ENCODE data around the gene IFT81.

IFT81 gene

GRCh38 chr12:110217996-110218674 is 94.0 kb downstream of the IFT81 start:
- Histone ChIP-seq H2BK120ac (ENCODE audit: low read depth, low read length) (no peak overlapping the region), H2BK12ac (ENCODE audit: low read length in 2 of 2) (no peak overlapping the region), H3K9ac (ENCODE audit: low read length) (no peak overlapping the region), H3K14ac (ENCODE audit: low read length in 2 of 2) (no peak overlapping the region), H3K27ac (ENCODE audit: low read length, poor library complexity, severe bottlenecking) (no peak overlapping the region), H3K79me1 (replicated peaks; ENCODE audit: low read length, poor library complexity, severe bottlenecking) (peaks cover 2% of the 10 kb centered on the region), H3K18ac (ENCODE audit: low read depth in 1 of 2, low read length in 2 of 2) (no peak overlapping the region), H3K23ac (ENCODE audit: low read length in 2 of 2) (no peak overlapping the region), H2BK5ac (ENCODE audit: low read depth, low read length, poor library complexity, severe bottlenecking) (no peak overlapping the region), H3K9me3 (ENCODE audit: control insufficient read depth, low read length) (peaks cover 5% of the 10 kb centered on the region), H3K4ac (ENCODE audit: low read depth in 1 of 2, low read length in 2 of 2) (no peak overlapping the region), H4K91ac (ENCODE audit: low read length) (no peak overlapping the region), H2AFZ (ENCODE audit: low read depth, low read length) (no peak overlapping the region), H4K8ac (ENCODE audit: low read length) (no peak overlapping the region), H3K4me3 (ENCODE audit: insufficient read depth in 1 of 2, low read depth in 1 of 2, low read length in 2 of 2) (no peak overlapping the region), H3K36me3 (ENCODE audit: control insufficient read depth in 1 of 2, insufficient read depth in 2 of 2, low read depth in 1 of 2, low read length in 2 of 2) (peaks cover 12 to 15% of the 10 kb centered on the region in 2 experiments), H3K27me3 (ENCODE audit: control insufficient read depth in 1 of 2, insufficient read depth in 1 of 2, low read length in 2 of 2) (no peaks in the 10 kb centered on the region), H3K4me2 (ENCODE audit: low read length, poor library complexity, severe bottlenecking) (no peak overlapping the region), H2AK5ac (ENCODE audit: low read length, severe bottlenecking) (no peak overlapping the region), H2BK15ac (ENCODE audit: low read depth, poor library complexity, severe bottlenecking) (no peak overlapping the region), H3K4me1 (ENCODE audit: control insufficient read depth, insufficient read depth, low read depth, low read length) (no peaks in the 10 kb centered on the region)
- DNase-seq: peak; percentile 36
- 92% methylated on average over 3 of the region's 7 CpGs for WGBS

- peaks cover 2% of the 10 kb centered on the region for H3K79me1 ChIP-seq (replicated peaks; ENCODE audit: low read length, poor library complexity, severe bottlenecking)
- no peak overlapping the region for H3K14ac ChIP-seq (ENCODE audit: low read length in 2 of 2)
- H3K36me3 ChIP-seq (ENCODE audit: control insufficient read depth in 1 of 2, insufficient read depth in 2 of 2, low read depth in 1 of 2, low read length in 2 of 2): peaks cover 9% of the 10 kb centered on the region in 2 experiments
- no peak for DNase-seq
- H2BK5ac ChIP-seq (ENCODE audit: low read depth, low read length, poor library complexity, severe bottlenecking): no peak overlapping the region
- H2BK120ac ChIP-seq (ENCODE audit: low read depth, low read length): no peak overlapping the region
- H3K27ac ChIP-seq (ENCODE audit: low read length, poor library complexity, severe bottlenecking): no peak overlapping the region
- H3K9me3 ChIP-seq (ENCODE audit: control insufficient read depth, low read length): no peaks in the 10 kb centered on the region
- H2BK12ac ChIP-seq (ENCODE audit: low read length in 2 of 2): no peak overlapping the region
- H2AK5ac ChIP-seq (ENCODE audit: low read length, severe bottlenecking): no peak overlapping the region
- H3K4me2 ChIP-seq (ENCODE audit: low read length, poor library complexity, severe bottlenecking): no peak overlapping the region
- no peak overlapping the region for H4K8ac ChIP-seq (ENCODE audit: low read length)
- no peaks in the 10 kb centered on the region for H3K27me3 ChIP-seq (ENCODE audit: control insufficient read depth in 1 of 2, insufficient read depth in 1 of 2, low read length in 2 of 2)
- no peak overlapping the region for H3K23ac ChIP-seq (ENCODE audit: low read length in 2 of 2)
- no peak overlapping the region for H2BK15ac ChIP-seq (ENCODE audit: low read depth, poor library complexity, severe bottlenecking)
- no peak overlapping the region for H3K4me3 ChIP-seq (ENCODE audit: insufficient read depth in 1 of 2, low read depth in 1 of 2, low read length in 2 of 2)
- H3K18ac ChIP-seq (ENCODE audit: low read depth in 1 of 2, low read length in 2 of 2): no peak overlapping the region
- no peak overlapping the region for H2AFZ ChIP-seq (ENCODE audit: low read depth, low read length)
- no peak overlapping the region for H4K91ac ChIP-seq (ENCODE audit: low read length)
- H3K9ac ChIP-seq (ENCODE audit: low read length): peak overlapping the region; percentile 13
- peaks cover 3% of the 10 kb centered on the region for H3K4me1 ChIP-seq (ENCODE audit: control insufficient read depth, insufficient read depth, low read depth, low read length)
- no peak overlapping the region for H3K4ac ChIP-seq (ENCODE audit: low read depth in 1 of 2, low read length in 2 of 2)
These were observed 97.9 kb downstream of the IFT81 start for GRCh38 chr12:110222027-110222426.

GRCh38 chr12:110222433-110222832 is 98.3 kb downstream of the IFT81 start:
- Histone ChIP-seq H3K14ac (ENCODE audit: low read length in 2 of 2) (no peak overlapping the region), H2AK5ac (ENCODE audit: low read length, severe bottlenecking) (no peak overlapping the region), H3K4me1 (ENCODE audit: control insufficient read depth, insufficient read depth, low read depth, low read length) (peaks cover 3% of the 10 kb centered on the region), H2BK120ac (ENCODE audit: low read depth, low read length) (no peak overlapping the region), H3K23ac (ENCODE audit: low read length in 2 of 2) (no peak overlapping the region), H4K8ac (ENCODE audit: low read length) (no peak overlapping the region), H2BK15ac (ENCODE audit: low read depth, poor library complexity, severe bottlenecking) (no peak overlapping the region), H3K9ac (ENCODE audit: low read length) (peak overlapping the region; percentile 13), H3K27ac (ENCODE audit: low read length, poor library complexity, severe bottlenecking) (no peak overlapping the region), H3K27me3 (ENCODE audit: control insufficient read depth in 1 of 2, insufficient read depth in 1 of 2, low read length in 2 of 2) (no peaks in the 10 kb centered on the region), H2BK12ac (ENCODE audit: low read length in 2 of 2) (no peak overlapping the region), H3K79me1 (replicated peaks; ENCODE audit: low read length, poor library complexity, severe bottlenecking) (peaks cover 2% of the 10 kb centered on the region), H3K9me3 (ENCODE audit: control insufficient read depth, low read length) (no peaks in the 10 kb centered on the region), H3K4me2 (ENCODE audit: low read length, poor library complexity, severe bottlenecking) (no peak overlapping the region), H3K4ac (ENCODE audit: low read depth in 1 of 2, low read length in 2 of 2) (no peak overlapping the region), H3K36me3 (ENCODE audit: control insufficient read depth in 1 of 2, insufficient read depth in 2 of 2, low read depth in 1 of 2, low read length in 2 of 2) (peaks cover 9% of the 10 kb centered on the region in 2 experiments), H2BK5ac (ENCODE audit: low read depth, low read length, poor library complexity, severe bottlenecking) (no peak overlapping the region), H2AFZ (ENCODE audit: low read depth, low read length) (no peak overlapping the region), H4K91ac (ENCODE audit: low read length) (no peak overlapping the region), H3K18ac (ENCODE audit: low read depth in 1 of 2, low read length in 2 of 2) (no peak overlapping the region), H3K4me3 (ENCODE audit: insufficient read depth in 1 of 2, low read depth in 1 of 2, low read length in 2 of 2) (no peak overlapping the region)
- no peak for DNase-seq
- no CpG with 5 or more reads among the region's 1 CpG for WGBS

- H3K4me1 ChIP-seq (ENCODE audit: control insufficient read depth, insufficient read depth, low read depth, low read length): peaks cover 3% of the 10 kb centered on the region
- H3K27me3 ChIP-seq (ENCODE audit: control insufficient read depth in 1 of 2, insufficient read depth in 1 of 2, low read length in 2 of 2): no peaks in the 10 kb centered on the region
- no peak overlapping the region for H2BK5ac ChIP-seq (ENCODE audit: low read depth, low read length, poor library complexity, severe bottlenecking)
- H2BK120ac ChIP-seq (ENCODE audit: low read depth, low read length): no peak overlapping the region
- no CpG with 5 or more reads among the region's 4 CpGs for WGBS
- H3K4me2 ChIP-seq (ENCODE audit: low read length, poor library complexity, severe bottlenecking): no peak overlapping the region
- H2BK15ac ChIP-seq (ENCODE audit: low read depth, poor library complexity, severe bottlenecking): no peak overlapping the region
- peak overlapping the region; percentile 78 for H3K9ac ChIP-seq (ENCODE audit: low read length)
- H3K4me3 ChIP-seq (ENCODE audit: insufficient read depth in 1 of 2, low read depth in 1 of 2, low read length in 2 of 2): no peak overlapping the region
- no peak overlapping the region for H3K27ac ChIP-seq (ENCODE audit: low read length, poor library complexity, severe bottlenecking)
- H2AK5ac ChIP-seq (ENCODE audit: low read length, severe bottlenecking): no peak overlapping the region
- H2AFZ ChIP-seq (ENCODE audit: low read depth, low read length): no peak overlapping the region
- H3K79me1 ChIP-seq (replicated peaks; ENCODE audit: low read length, poor library complexity, severe bottlenecking): peaks cover 2% of the 10 kb centered on the region
- DNase-seq: no peak
- peaks cover 4 to 7% of the 10 kb centered on the region in 2 experiments for H3K36me3 ChIP-seq (ENCODE audit: control insufficient read depth in 1 of 2, insufficient read depth in 2 of 2, low read depth in 1 of 2, low read length in 2 of 2)
- no peak overlapping the region for H3K4ac ChIP-seq (ENCODE audit: low read depth in 1 of 2, low read length in 2 of 2)
- no peak overlapping the region for H3K14ac ChIP-seq (ENCODE audit: low read length in 2 of 2)
- H3K23ac ChIP-seq (ENCODE audit: low read length in 2 of 2): no peak overlapping the region
- H4K8ac ChIP-seq (ENCODE audit: low read length): no peak overlapping the region
- H3K9me3 ChIP-seq (ENCODE audit: control insufficient read depth, low read length): no peaks in the 10 kb centered on the region
- no peak overlapping the region for H3K18ac ChIP-seq (ENCODE audit: low read depth in 1 of 2, low read length in 2 of 2)
- H4K91ac ChIP-seq (ENCODE audit: low read length): no peak overlapping the region
- no peak overlapping the region for H2BK12ac ChIP-seq (ENCODE audit: low read length in 2 of 2)
These were observed 99.7 kb downstream of the IFT81 start for GRCh38 chr12:110223777-110224378.

All from mesenchymal stem cell (in vitro differentiated cells and primary cell).